ENCODE results near the gene ELK1. TPM values are rescaled to one million over a fixed set of nuclear protein-coding genes. Genes with fewer than 3 reads are reported as not detected.

Gene ELK1
- total RNA-seq, 1 experiment from 2014 or later = 57.0 TPM

GRCh38 chrX:47633689-47634590, 16.4 kb downstream of the ELK1 start:
- DNase-seq (ENCODE audit: low read depth, low spot score) (no peak), ATAC-seq (no peak)
- ChIA-PET RAD21 (ENCODE audit: low non-redundant PET in 1 of 2, low total read pairs in 2 of 2, uncharacterized antibody in 2 of 2, unreplicated experiment in 2 of 2) (interaction anchor here in 1 of 2 experiments (0.6 kb wide), 1 partner anchor 199 kb away, joined by 3 read pairs; no protein-coding TSS in a partner anchor), CTCF (no interaction called here), POLR2A (no interaction called here)
- no peak for TF ChIP-seq CEBPB (IDR thresholded peaks at IDR 0.05; ENCODE audit: low read depth)
- no peak for TF ChIP-seq POLR2AphosphoS5 (IDR thresholded peaks at IDR 0.05; ENCODE audit: low read depth, low read length)
- TF ChIP-seq ELF1 (IDR thresholded peaks at IDR 0.05; ENCODE audit: borderline replicate concordance, low read depth) = no peak
- no peak for TF ChIP-seq CTCF (IDR thresholded peaks at IDR 0.05 in 2 of 3, conservative IDR thresholded peaks at IDR 0.05 in 1 of 3; ENCODE audit: borderline replicate concordance in 1 of 3, insufficient read depth in 1 of 3, low read depth in 2 of 3, low read length in 2 of 3)
- TF ChIP-seq TCF7L2 (IDR thresholded peaks at IDR 0.05; ENCODE audit: borderline replicate concordance, extremely low read depth, insufficient read depth, insufficient read length) = no peak
- TF ChIP-seq ZFX (IDR thresholded peaks at IDR 0.05) = no peak
- TF ChIP-seq YY1 (IDR thresholded peaks at IDR 0.05; ENCODE audit: extremely low read depth, insufficient replicate concordance, low read depth, low read length) = no peak
- no peak for TF ChIP-seq FOSL1 (IDR thresholded peaks at IDR 0.05; ENCODE audit: low read depth)
- TF ChIP-seq, protein P1, sequence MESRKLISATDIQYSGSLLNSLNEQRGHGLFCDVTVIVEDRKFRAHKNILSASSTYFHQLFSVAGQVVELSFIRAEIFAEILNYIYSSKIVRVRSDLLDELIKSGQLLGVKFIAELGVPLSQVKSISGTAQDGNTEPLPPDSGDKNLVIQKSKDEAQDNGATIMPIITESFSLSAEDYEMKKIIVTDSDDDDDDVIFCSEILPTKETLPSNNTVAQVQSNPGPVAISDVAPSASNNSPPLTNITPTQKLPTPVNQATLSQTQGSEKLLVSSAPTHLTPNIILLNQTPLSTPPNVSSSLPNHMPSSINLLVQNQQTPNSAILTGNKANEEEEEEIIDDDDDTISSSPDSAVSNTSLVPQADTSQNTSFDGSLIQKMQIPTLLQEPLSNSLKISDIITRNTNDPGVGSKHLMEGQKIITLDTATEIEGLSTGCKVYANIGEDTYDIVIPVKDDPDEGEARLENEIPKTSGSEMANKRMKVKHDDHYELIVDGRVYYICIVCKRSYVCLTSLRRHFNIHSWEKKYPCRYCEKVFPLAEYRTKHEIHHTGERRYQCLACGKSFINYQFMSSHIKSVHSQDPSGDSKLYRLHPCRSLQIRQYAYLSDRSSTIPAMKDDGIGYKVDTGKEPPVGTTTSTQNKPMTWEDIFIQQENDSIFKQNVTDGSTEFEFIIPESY (IDR thresholded peaks at IDR 0.05; ENCODE audit: extremely low read depth, insufficient replicate concordance, low read length) = no peak
- no peak for TF ChIP-seq EGR1 (IDR thresholded peaks at IDR 0.05; ENCODE audit: low read depth)
- no peak overlapping the region for H3K27ac ChIP-seq (ENCODE audit: low read depth, low read length)
- H3K4me2 ChIP-seq (ENCODE audit: low read length) = no peak overlapping the region
- intact Hi-C loops (cut with micrococcal nuclease) = no loop called here
- no peaks in the 10 kb centered on the region for H3K27me3 ChIP-seq (ENCODE audit: insufficient read depth, low read length)
- H3K9ac ChIP-seq (ENCODE audit: low read length) = no peak overlapping the region
- BruUV-seq (replicated peaks) = no TSS peak
- H2AFZ ChIP-seq (ENCODE audit: low read depth, low read length, poor library complexity, severe bottlenecking) = no peak overlapping the region
- H3K4me3 ChIP-seq (replicated peaks in 1 of 2; ENCODE audit: low read depth in 1 of 2, low read length in 2 of 2) = no peak overlapping the region
- no peaks in the 10 kb centered on the region for H3K9me3 ChIP-seq (ENCODE audit: control insufficient read depth in 1 of 2, insufficient read depth in 1 of 2, low read depth in 1 of 2, low read length in 2 of 2)
- H3K36me3 ChIP-seq (ENCODE audit: control insufficient read depth in 1 of 2, insufficient read depth in 2 of 2, low read length in 2 of 2) = peaks cover 0 to 3% of the 10 kb centered on the region in 2 experiments; a peak in 2 of 4 replicates
- H3K9me2 ChIP-seq (ENCODE audit: insufficient read depth) = no peaks in the 10 kb centered on the region
- no peaks in the 10 kb centered on the region for H4K20me1 ChIP-seq (ENCODE audit: insufficient read depth)
- H3K4me1 ChIP-seq (ENCODE audit: control insufficient read depth in 1 of 2, insufficient read depth in 2 of 2, low read length in 2 of 2) = no peaks in the 10 kb centered on the region
- no peaks in the 10 kb centered on the region for H3K79me2 ChIP-seq (ENCODE audit: insufficient read depth, low read length)
